ENCODE results near the gene STRBP.
"Not testable (repeated sequence)": the region's sequence is repeated elsewhere in the genome, so short reads cannot be mapped to it uniquely, and the experiment has no call there.

Gene STRBP

GRCh38 chr9:123250504-123250903 is 17.9 kb downstream of the STRBP start:
- DNase-seq (ENCODE audit: low read depth in 4 of 4, low spot score in 1 of 4) = no peak

- not testable (repeated sequence) for DNase-seq (ENCODE audit: low read depth in 4 of 4, low spot score in 1 of 4)
These were observed 19.2 kb downstream of the STRBP start for GRCh38 chr9:123249162-123249561.

- no peak for DNase-seq (ENCODE audit: low read depth in 4 of 4, low spot score in 1 of 4)
These were observed 19.8 kb downstream of the STRBP start for GRCh38 chr9:123248630-123249029.

GRCh38 chr9:123246534-123246933 is 21.9 kb downstream of the STRBP start:
- DNase-seq (ENCODE audit: low read depth in 4 of 4, low spot score in 1 of 4) = no peak

GRCh38 chr9:123239726-123240125 is 28.7 kb downstream of the STRBP start:
- no peak for DNase-seq (ENCODE audit: low read depth in 4 of 4, low spot score in 1 of 4)

GRCh38 chr9:123238365-123238764 is 30.0 kb downstream of the STRBP start:
- no peak for DNase-seq (ENCODE audit: low read depth in 4 of 4, low spot score in 1 of 4)

GRCh38 chr9:123237220-123237619 is 31.2 kb downstream of the STRBP start:
- DNase-seq (ENCODE audit: low read depth in 4 of 4, low spot score in 1 of 4) = no peak

- no peak for DNase-seq (ENCODE audit: low read depth in 4 of 4, low spot score in 1 of 4)
These were observed 32.9 kb downstream of the STRBP start for GRCh38 chr9:123235448-123235847.

- DNase-seq (ENCODE audit: low read depth in 4 of 4, low spot score in 1 of 4) = no peak
These were observed 33.5 kb downstream of the STRBP start for GRCh38 chr9:123234853-123235252.

- no peak for DNase-seq (ENCODE audit: low read depth in 4 of 4, low spot score in 1 of 4)
These were observed 36.1 kb downstream of the STRBP start for GRCh38 chr9:123232332-123232731.

GRCh38 chr9:123231421-123231820 is 37.0 kb downstream of the STRBP start:
- DNase-seq (ENCODE audit: low read depth in 4 of 4, low spot score in 1 of 4) = no peak

- DNase-seq (ENCODE audit: low read depth in 4 of 4, low spot score in 1 of 4) = no peak
These were observed 39.4 kb downstream of the STRBP start for GRCh38 chr9:123228967-123229366.

GRCh38 chr9:123225995-123226394 is 42.4 kb downstream of the STRBP start:
- DNase-seq (ENCODE audit: low read depth in 4 of 4, low spot score in 1 of 4) = no peak

GRCh38 chr9:123225374-123225813 is 43.0 kb downstream of the STRBP start:
- DNase-seq (ENCODE audit: low read depth in 4 of 4, low spot score in 1 of 4) = peak; percentile 17 to 42 (median 35)

- no peak for DNase-seq (ENCODE audit: low read depth in 4 of 4, low spot score in 1 of 4)
These were observed 48.3 kb downstream of the STRBP start for GRCh38 chr9:123220127-123220526.

GRCh38 chr9:123218831-123219230 is 49.6 kb downstream of the STRBP start:
- no peak for DNase-seq (ENCODE audit: low read depth in 4 of 4, low spot score in 1 of 4)

- no peak for DNase-seq (ENCODE audit: low read depth in 4 of 4, low spot score in 1 of 4)
These were observed 51.2 kb downstream of the STRBP start for GRCh38 chr9:123217128-123217654.

GRCh38 chr9:123216251-123216797 is 52.1 kb downstream of the STRBP start:
- no peak for DNase-seq (ENCODE audit: low read depth in 4 of 4, low spot score in 1 of 4)

GRCh38 chr9:123211081-123211480 is 57.3 kb downstream of the STRBP start:
- no peak for DNase-seq (ENCODE audit: low read depth in 4 of 4, low spot score in 1 of 4)

- no peak for DNase-seq (ENCODE audit: low read depth in 4 of 4, low spot score in 1 of 4)
These were observed 59.7 kb downstream of the STRBP start for GRCh38 chr9:123208626-123209174.

- no peak for DNase-seq (ENCODE audit: low read depth in 4 of 4, low spot score in 1 of 4)
These were observed 62.3 kb downstream of the STRBP start for GRCh38 chr9:123206065-123206464.

GRCh38 chr9:123201083-123201482 is 67.3 kb downstream of the STRBP start:
- no peak for DNase-seq (ENCODE audit: low read depth in 4 of 4, low spot score in 1 of 4)

- not testable (repeated sequence) for DNase-seq (ENCODE audit: low read depth in 4 of 4, low spot score in 1 of 4)
These were observed 67.9 kb downstream of the STRBP start for GRCh38 chr9:123200469-123200868.

Data from stimulated activated CD4-positive, alpha-beta T cell treated with anti-CD3 and anti-CD28 coated beads, Interleukin-1b, Interleukin-23, amount 100 ng/mL, for 24 hours (primary cell).